Fibroblast of gingiva (primary cell): ENCODE measurements around the gene SIL1.
"Not testable (repeated sequence)": the region's sequence is repeated elsewhere in the genome, so short reads cannot be mapped to it uniquely, and the experiment has no call there.

Source experiments
- DNase-seq: peaks from one replicate; pipeline ENCODE4 v3.0.0-alpha.2; 2011; ENCODE audit warnings: low read depth

SIL1 gene

GRCh38 chr5:138943599-138944173 lies 254.5 kb downstream of the SIL1 start:
- DNase-seq: no peak

- no peak for DNase-seq
Measured at GRCh38 chr5:138942861-138943260, 255.3 kb downstream of the SIL1 start.

DNA sequence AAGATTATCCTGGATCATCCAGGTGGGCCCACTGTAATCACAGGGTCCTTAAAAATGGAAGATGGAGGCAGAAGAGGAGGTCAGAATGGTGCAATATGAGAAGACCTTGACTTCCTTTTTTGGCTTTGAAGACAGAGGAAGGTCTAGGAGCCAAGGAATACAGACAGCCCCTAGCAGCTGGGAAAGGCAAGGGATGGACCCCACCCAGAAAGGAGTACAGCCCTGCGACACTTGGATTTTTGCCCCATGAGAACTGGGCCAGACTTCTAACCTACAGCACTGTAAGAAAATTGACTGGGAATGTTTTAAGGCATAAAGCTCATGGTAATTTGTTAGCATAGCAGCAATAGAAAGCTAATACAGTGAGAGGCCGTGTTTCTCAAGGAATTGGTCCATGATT lies 256.1 kb downstream of the SIL1 start:
- DNase-seq: no peak

DNA sequence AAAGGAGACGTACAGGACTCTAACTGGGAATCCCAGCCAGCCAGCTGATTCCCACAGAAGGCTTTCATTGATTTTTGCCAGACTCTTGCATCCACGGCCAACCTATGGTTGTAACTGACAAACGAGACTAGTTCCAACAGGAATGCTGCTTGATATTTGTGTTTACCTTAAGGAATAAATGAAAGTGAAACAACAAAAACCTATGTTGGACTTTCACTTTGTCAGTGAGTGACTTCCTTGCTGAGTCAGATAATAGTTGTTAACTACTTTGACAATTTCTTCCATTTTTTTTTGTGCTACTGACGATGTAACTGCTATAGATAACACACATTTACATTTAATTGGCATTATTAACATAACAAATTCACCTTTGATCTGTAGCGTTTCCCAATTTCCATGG lies 259.6 kb downstream of the SIL1 start:
- DNase-seq: no peak

DNA sequence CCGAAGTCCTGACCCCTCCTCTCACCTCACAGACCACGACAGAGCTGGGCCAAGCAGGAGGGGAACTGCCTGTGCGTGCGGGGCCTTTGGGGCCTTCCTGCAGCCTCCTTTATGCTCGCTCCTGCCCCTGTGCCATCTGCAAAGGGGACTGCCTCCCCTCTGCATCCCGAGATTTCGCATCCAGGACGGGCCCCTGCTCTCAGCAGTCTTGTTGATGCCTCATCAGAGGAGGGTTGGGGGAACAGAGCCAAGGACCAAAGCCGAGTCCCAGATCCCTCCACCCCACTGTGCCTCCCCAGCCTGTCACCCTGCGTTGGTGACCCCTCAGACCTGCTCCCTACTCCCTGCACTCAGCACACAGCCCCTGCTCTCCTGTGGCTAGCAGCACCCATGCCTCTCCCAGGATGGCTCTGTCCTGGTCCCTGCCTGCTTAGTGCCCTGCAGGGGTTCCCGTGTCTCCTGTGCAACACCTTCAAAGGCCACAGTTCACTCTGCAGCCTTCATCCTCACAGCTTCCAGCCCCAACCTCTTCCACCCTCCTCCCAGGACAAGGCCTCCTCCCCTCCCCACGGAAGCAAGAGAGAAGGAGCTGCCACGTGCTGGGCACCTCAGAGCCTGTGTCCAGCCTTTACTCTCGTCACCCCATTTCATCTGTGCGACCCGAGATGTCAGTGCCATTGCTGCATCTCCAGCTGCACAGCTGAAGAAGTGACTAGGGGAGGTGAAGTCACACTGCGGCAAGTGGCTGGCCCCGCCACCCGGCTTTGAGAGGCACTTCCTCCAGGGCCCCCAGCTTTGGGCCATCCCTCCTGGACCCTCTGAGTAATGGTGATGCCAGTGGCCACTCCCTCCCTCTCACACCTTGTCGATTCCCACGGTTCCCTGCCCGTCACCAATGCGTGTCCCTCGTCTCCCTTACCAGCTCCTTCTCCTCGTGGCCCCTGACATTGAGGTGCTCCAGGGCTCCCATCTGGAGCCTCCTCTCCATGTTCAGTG lies 260.5 kb downstream of the SIL1 start:
- DNase-seq: no peak

GRCh38 chr5:138936968-138937345 lies 261.2 kb downstream of the SIL1 start:
- no peak for DNase-seq

GRCh38 chr5:138936225-138936967 lies 261.8 kb downstream of the SIL1 start:
- DNase-seq: no peak

DNA sequence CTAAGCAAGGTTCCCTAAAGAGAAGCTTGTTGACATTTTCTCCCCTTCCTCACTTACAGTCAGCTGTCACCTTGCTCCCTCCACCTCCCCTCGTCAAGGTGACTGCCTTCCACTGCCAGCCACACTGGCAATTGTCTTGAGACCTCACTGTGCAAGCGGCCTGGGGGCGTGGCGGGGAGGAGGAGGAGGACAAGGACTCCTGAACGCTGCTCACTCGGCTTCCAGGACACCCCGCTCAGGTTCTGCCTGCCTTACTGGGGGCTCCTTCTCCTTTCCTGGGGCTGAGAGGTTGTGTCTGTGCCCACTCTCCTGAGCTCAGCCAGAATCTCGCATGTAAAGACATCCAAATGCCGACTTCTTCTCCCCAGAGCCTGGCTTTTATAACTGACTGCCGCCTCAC lies 262.7 kb downstream of the SIL1 start:
- DNase-seq: no peak

GRCh38 chr5:138934971-138935370 lies 263.2 kb downstream of the SIL1 start:
- DNase-seq: no peak

- no peak for DNase-seq
Measured at GRCh38 chr5:138933522-138934290, 264.5 kb downstream of the SIL1 start.

DNA sequence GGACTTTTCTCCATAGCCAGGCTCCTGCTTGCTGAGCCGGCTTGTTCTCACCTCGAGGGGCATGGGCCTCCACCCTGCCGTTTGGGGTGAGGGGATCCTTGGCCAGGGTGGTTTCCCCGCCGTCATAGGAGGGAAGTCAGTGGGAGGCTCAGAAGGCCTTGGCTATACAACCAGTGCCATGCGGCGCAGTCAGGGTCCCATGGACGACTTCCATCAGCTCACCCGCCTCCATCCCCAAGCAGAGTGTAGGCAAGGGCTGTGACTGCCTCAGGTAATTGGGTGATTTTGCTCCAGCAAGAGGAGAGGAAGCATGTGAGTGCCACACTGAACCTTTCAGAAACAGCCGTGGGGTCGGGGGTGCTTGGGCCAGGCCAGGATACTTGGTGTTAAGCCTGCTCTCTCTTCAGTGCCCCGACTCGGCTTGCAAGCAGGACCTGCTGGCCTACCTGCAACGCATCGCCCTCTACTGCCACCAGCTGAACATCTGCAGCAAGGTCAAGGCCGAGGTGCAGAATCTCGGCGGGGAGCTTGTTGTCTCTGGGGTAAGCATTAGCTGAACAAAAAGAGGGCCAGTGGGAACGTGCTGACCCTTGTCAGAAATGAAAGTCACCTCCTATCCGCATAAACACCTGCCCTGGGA lies 265.9 kb downstream of the SIL1 start:
- no peak for DNase-seq

DNA sequence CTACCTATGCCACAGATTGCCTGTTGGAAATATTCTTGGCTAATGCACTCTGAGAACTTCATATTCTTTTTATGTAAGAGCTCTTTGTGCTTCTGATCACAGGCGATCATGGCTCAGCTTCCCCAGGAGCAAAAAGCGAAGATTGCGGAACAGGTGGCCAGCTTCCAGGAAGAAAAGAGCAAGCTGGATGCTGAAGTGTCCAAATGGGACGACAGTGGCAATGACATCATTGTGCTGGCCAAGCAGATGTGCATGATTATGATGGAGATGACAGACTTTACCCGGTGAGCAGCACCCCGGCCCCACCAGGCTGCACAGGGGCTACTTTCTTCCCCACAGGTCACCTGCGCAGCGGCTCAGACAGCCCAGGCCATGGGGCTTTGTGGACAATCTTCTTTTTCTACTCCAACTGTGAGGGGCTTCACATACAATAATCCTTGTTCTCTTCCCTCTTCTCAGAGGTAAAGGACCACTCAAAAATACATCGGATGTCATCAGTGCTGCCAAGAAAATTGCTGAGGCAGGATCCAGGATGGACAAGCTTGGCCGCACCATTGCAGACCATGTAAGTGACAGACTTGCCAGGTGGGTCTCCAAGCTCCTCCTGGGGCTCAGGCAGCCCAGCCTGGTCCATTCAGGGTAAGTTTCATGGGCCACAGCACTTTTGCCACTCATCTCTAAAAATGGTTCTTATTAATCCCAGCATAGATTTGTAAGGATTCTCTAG lies 267.6 kb downstream of the SIL1 start:
- no peak for DNase-seq

DNA sequence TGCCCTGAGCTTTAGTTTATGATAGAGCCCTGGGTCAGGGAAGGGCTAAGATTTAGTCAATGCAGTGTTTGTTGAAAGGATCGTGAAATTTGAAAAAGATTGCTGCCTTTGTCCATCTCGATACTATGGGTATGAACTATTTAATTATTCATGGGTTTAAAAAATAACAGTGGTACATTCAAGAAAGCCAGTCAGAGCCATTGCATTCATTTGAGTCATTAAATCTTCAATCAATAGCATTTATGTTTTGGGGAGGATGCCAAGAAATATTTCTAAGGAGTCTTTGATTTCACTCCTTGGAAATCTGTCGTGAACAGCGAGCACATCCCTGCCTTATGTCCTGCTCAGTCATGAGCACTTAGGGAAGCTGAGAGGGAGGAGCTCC lies 268.6 kb downstream of the SIL1 start:
- DNase-seq: no peak

GRCh38 chr5:138927979-138928378 lies 270.2 kb downstream of the SIL1 start:
- DNase-seq: no peak

DNA sequence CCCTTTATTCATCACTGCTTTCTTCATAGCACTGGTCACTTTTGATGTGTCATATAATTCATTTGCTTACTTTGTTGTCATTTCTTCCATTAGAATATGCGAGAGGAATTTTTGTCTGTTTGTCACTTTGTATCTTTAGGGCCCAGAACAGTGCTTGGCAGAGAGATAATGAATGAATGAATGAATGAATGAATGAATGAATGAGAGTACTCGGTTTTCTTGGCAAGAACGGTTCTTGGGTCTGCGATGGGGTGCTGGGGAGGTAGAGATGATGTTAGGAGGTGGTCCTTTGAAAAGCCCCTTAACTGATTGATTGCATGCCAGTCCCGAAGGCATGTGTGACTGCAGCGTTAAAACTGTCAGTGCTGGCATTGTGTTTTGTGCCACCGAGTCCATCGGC lies 270.6 kb downstream of the SIL1 start:
- DNase-seq: no peak

- no peak for DNase-seq
Measured at GRCh38 chr5:138926688-138927448, 271.3 kb downstream of the SIL1 start.

- no peak for DNase-seq
Measured at GRCh38 chr5:138926257-138926656, 271.9 kb downstream of the SIL1 start.

GRCh38 chr5:138925090-138925635 lies 273.0 kb downstream of the SIL1 start:
- no peak for DNase-seq

GRCh38 chr5:138922494-138922893 lies 275.7 kb downstream of the SIL1 start:
- DNase-seq: no peak

DNA sequence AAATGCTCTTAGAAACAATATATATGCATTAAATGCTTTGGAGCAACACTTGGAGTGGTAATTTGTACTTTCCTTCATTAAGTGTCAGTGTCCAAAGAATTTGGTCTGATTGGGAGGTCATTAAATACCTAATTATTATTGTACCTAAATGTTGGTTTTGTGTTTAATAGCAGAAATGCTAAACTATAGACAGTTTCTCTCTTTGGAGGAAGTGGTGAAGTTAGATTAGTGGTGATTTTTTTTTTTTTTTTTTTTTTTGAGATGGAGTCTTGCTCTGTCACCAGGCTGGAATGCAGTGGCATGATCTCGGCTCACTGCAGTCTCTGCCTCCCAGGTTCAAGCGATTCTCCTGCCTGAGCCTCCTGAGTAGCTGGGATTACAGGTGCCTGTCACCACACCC lies 276.8 kb downstream of the SIL1 start:
- not testable (repeated sequence) for DNase-seq
